ENCODE measurements around the gene CIITA. TPM values are rescaled to one million over a fixed set of nuclear protein-coding genes. Genes with fewer than 3 reads are reported as not detected.
A peak's percentile ranks its signal among the peaks of the same experiment; 100 is the strongest.

Gene CIITA
- total and polyA plus RNA-seq, 9 of the 15 experiments (the other 6 are each of a cell fraction or from before 2014, with no cell fraction given), result 0.01 to 0.20 (median 0.11) TPM; not detected in 4

GRCh38 chr16:10828851-10829366 is 48.1 kb upstream of the CIITA start:
- no TSS peak for BruUV-seq (replicated peaks)
- ChIA-PET POLR2A (interaction anchor here (0.6 kb wide), 1 partner anchor 631 kb away, joined by 3 read pairs; no protein-coding TSS in a partner anchor), CTCF (ENCODE audit: low intra/inter-chr PET ratio) (no interaction called here)
- DNase-seq (ENCODE audit: extremely low read depth in 1 of 4, low spot score in 3 of 4) (no peak), ATAC-seq (no peak; the same call in 2 of the 3 replicates), FAIRE-seq (no peak)
- peak overlapping the region in 1 of 2 experiments; percentile 26; a peak in 1 of 4 replicates for H3K9ac ChIP-seq (ENCODE audit: insufficient read depth in 1 of 2, low read depth in 2 of 2, low read length in 2 of 2)
- peaks cover 21 to 47% of the 10 kb centered on the region in 2 experiments for H3K27me3 ChIP-seq (ENCODE audit: control insufficient read depth in 2 of 2, insufficient read depth in 2 of 2, low read length in 2 of 2)
- H2AFZ ChIP-seq (ENCODE audit: low read depth, low read length), result no peak overlapping the region
- H3K79me2 ChIP-seq (ENCODE audit: control insufficient read depth, insufficient read depth, low read length), result no peaks in the 10 kb centered on the region
- no peak overlapping the region for H3K4me3 ChIP-seq
- intact Hi-C loops (cut with micrococcal nuclease), result no loop called here
- H3K9me3 ChIP-seq (replicated peaks; ENCODE audit: control insufficient read depth, insufficient read depth, low read depth, low read length), result no peaks in the 10 kb centered on the region
- no peaks in the 10 kb centered on the region for H3K36me3 ChIP-seq (ENCODE audit: control insufficient read depth, insufficient read depth, low read length)
- in situ Hi-C loops (cut with MboI), result no loop called here
- no peak overlapping the region for H3K4me2 ChIP-seq (ENCODE audit: insufficient read depth, low read length)
- H3K27ac ChIP-seq (ENCODE audit: extremely low read depth, low read depth, low read length), result no peak overlapping the region
- no peaks in the 10 kb centered on the region for H4K20me1 ChIP-seq (replicated peaks; ENCODE audit: control insufficient read depth, insufficient read depth, low read length)
- H3K9me1 ChIP-seq (ENCODE audit: control insufficient read depth, insufficient read depth, low read length), result no peaks in the 10 kb centered on the region
- H3K4me1 ChIP-seq (replicated peaks in 1 of 2; ENCODE audit: control insufficient read depth in 2 of 2, insufficient read depth in 2 of 2, low read length in 2 of 2), result peaks cover 0 to 9% of the 10 kb centered on the region in 2 experiments; a peak in 2 of 5 replicates
- WGBS (ENCODE audit: insufficient coverage, low coverage, missing lambda C conversion rate), result 1% methylated on average over 16 of the region's 17 CpGs
- TF ChIP-seq ZFP1 (CRISPR knock-in tag; IDR thresholded peaks at IDR 0.05) (no peak), IRF2 (CRISPR knock-in tag; IDR thresholded peaks at IDR 0.05) (no peak), RBM17 (IDR thresholded peaks at IDR 0.05; ENCODE audit: borderline replicate concordance, low read depth, low read length) (no peak), PRPF4 (IDR thresholded peaks at IDR 0.05; ENCODE audit: insufficient read depth, low read depth, low read length, poor library complexity, severe bottlenecking) (no peak), ZNF274 (IDR thresholded peaks at IDR 0.05; ENCODE audit: borderline replicate concordance, low read depth, low read length) (no peak), DACH1 (IDR thresholded peaks at IDR 0.05; ENCODE audit: partially characterized antibody) (no peak), ZBTB5 (IDR thresholded peaks at IDR 0.05) (no peak), NR2C1 (IDR thresholded peaks at IDR 0.05) (no peak), NR2C1 (tag; IDR thresholded peaks at IDR 0.05) (no peak), MYNN (IDR thresholded peaks at IDR 0.05) (no peak), MYNN (CRISPR knock-in tag; IDR thresholded peaks at IDR 0.05) (no peak), RFX5 (IDR thresholded peaks at IDR 0.05; ENCODE audit: low read depth, low read length) (no peak), ZNF740 (CRISPR knock-in tag; IDR thresholded peaks at IDR 0.05) (no peak), ZNF740 (tag; IDR thresholded peaks at IDR 0.05) (no peak), TAF9B (IDR thresholded peaks at IDR 0.05; ENCODE audit: partially characterized antibody) (no peak), NKRF (IDR thresholded peaks at IDR 0.05; ENCODE audit: borderline replicate concordance) (no peak), LEF1 (IDR thresholded peaks at IDR 0.05) (no peak)
- TF ChIP-seq, protein P1, sequence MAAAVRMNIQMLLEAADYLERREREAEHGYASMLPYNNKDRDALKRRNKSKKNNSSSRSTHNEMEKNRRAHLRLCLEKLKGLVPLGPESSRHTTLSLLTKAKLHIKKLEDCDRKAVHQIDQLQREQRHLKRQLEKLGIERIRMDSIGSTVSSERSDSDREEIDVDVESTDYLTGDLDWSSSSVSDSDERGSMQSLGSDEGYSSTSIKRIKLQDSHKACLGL (CRISPR knock-in tag; IDR thresholded peaks at IDR 0.05; ENCODE audit: borderline replicate concordance, poor library complexity, severe bottlenecking), result no peak
